GM12874 (cell line): Measurements from ENCODE around the gene PTK7.

ENCODE experiments used
- TF ChIP-seq, protein P1 (sequence below): IDR thresholded peaks from 2 replicates; pipeline ENCODE4 v1.5.1; 2011; ENCODE audit warnings: low read depth, mild to moderate bottlenecking, control low read depth, low read length, moderate library complexity; ENCODE audit not compliant: insufficient read depth

Gene PTK7

GRCh38 chr6:43075670-43076463, at the start of gene PTK7:
Gene PTK7 (plus strand): TSS chr6:43076314. CDS start chr6:43076489, 175 bp downstream.
- TF ChIP-seq, protein P1, sequence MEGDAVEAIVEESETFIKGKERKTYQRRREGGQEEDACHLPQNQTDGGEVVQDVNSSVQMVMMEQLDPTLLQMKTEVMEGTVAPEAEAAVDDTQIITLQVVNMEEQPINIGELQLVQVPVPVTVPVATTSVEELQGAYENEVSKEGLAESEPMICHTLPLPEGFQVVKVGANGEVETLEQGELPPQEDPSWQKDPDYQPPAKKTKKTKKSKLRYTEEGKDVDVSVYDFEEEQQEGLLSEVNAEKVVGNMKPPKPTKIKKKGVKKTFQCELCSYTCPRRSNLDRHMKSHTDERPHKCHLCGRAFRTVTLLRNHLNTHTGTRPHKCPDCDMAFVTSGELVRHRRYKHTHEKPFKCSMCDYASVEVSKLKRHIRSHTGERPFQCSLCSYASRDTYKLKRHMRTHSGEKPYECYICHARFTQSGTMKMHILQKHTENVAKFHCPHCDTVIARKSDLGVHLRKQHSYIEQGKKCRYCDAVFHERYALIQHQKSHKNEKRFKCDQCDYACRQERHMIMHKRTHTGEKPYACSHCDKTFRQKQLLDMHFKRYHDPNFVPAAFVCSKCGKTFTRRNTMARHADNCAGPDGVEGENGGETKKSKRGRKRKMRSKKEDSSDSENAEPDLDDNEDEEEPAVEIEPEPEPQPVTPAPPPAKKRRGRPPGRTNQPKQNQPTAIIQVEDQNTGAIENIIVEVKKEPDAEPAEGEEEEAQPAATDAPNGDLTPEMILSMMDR: no peak

- TF ChIP-seq, protein P1: no peak
These were observed 49.7 kb upstream of the PTK7 start for GRCh38 chr6:43026365-43026764.

DNA sequence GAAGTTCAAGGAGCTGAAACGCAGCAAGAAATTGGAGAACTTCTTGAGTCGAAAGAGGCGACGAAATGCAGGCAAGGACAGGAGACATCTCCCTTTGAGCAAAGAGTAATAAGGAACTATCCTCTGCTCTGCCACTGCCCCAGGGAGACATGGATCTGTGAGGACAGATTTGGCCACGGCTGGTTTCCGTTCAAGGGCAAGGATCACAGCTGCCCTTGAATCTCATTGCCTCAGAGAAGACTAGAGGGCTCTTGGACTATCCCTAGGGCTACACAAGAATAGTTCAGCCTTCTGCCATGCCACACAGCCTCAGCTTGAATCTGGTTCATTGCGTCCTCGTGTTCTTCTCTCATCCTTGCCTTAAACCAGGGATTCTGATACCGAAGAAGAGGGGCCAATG, 47.0 kb upstream of the PTK7 start:
- TF ChIP-seq, protein P1: no peak

GRCh38 chr6:43032326-43032725, 43.8 kb upstream of the PTK7 start:
- TF ChIP-seq, protein P1: no peak

DNA sequence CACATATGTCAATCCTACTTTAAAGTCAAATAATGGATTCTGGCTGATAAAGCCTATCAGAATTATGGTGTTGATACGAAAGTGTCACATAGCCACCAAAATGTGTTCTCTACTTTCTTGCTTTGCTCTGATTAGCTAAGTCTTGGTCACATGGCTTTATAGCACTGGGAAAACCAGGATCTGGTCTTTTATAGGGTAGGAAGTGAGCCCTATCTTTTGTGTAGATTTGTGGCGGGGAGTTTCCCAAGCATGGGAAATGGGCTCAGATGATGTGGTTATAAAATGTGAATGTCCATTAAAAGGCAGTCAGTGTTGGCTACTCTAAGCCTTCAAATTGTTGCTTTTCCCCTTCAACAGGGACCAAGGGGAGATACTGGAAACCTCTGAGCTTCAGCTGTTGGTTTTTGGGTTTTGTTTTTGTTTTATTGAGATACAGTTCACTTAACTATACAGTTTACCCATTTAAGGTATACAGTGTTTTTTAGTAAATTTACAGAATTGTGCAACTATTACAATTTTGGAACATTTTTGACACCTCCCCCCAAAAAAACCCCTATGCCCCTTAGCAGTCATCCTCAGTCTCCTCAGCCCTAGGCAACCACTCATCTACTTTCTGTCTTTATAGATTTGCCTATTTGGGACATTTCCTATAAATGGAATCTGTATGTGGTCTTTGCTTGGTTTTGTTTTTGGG, 42.5 kb upstream of the PTK7 start:
- TF ChIP-seq, protein P1: no peak

GRCh38 chr6:43034190-43034525, 42.0 kb upstream of the PTK7 start:
- TF ChIP-seq, protein P1: no peak

- TF ChIP-seq, protein P1: no peak
These were observed 40.5 kb upstream of the PTK7 start for GRCh38 chr6:43035495-43036194.
